WTC11 (cell line): ENCODE measurements around the gene PAPSS1. TPM values are rescaled to one million over a fixed set of nuclear protein-coding genes. Genes with fewer than 3 reads are reported as not detected.

Source experiments
- ATAC-seq: fragments of 200-7000 bp; cut with Tn5 transposase; 2 replicates; pipeline ENCODE4 v1.10.0; 2021; ENCODE audit warnings: mild to moderate bottlenecking, moderate library complexity
- CTCF ChIA-PET: fragments of 300-600 bp; sonication (Branson Sonifier 250); formaldehyde crosslinking; loops from one replicate; lab custom pipeline; 2021; ENCODE audit warnings: antibody characterized with exemption; lab: Charles Lee
- POLR2A ChIA-PET: fragments of 350-600 bp; sonication (Branson Sonifier 250); formaldehyde crosslinking; loops from one replicate; lab custom pipeline; 2021; ENCODE audit warnings: antibody characterized with exemption; lab: Charles Lee
- DNase-seq: peaks from one replicate; pipeline ENCODE4 v3.0.0; 2021; ENCODE audit warnings: low spot score
- H3K27ac Mint-ChIP-seq: 2 replicates; pipeline ENCODE4 v1.8.0; 2021; ENCODE audit warnings: mixed read lengths
- H3K27me3 Mint-ChIP-seq: 2 replicates; pipeline ENCODE4 v1.8.0; 2021; ENCODE audit warnings: low read depth, mild to moderate bottlenecking, moderate library complexity, mixed read lengths
- H3K36me3 Mint-ChIP-seq: 2 replicates; pipeline ENCODE4 v1.8.0; 2021; ENCODE audit warnings: mixed read lengths
- H3K4me1 Mint-ChIP-seq: 2 replicates; pipeline ENCODE4 v1.8.0; 2022; ENCODE audit warnings: mixed read lengths
- H3K4me3 Mint-ChIP-seq: 2 replicates; pipeline ENCODE4 v1.8.0; 2021; ENCODE audit warnings: mild to moderate bottlenecking, moderate library complexity, mixed read lengths
- H3K9me3 Mint-ChIP-seq: 2 replicates; pipeline ENCODE4 v1.8.0; 2021; ENCODE audit warnings: mixed read lengths
- ELF4 ChIP-seq: sonication (generic); formaldehyde crosslinking; IDR thresholded peaks from 2 replicates; pipeline ENCODE4 v1.8.1; 2022; ENCODE audit warnings: low read depth, mild to moderate bottlenecking, moderate library complexity, missing genetic modification reagents
- ESRRA ChIP-seq: sonication (generic); formaldehyde crosslinking; IDR thresholded peaks from 2 replicates; pipeline ENCODE4 v1.8.1; 2022; ENCODE audit warnings: mild to moderate bottlenecking, missing genetic modification reagents, borderline replicate concordance
- FOXJ3 ChIP-seq: sonication (generic); formaldehyde crosslinking; IDR thresholded peaks from 2 replicates; pipeline ENCODE4 v1.9.0; 2021; ENCODE audit warnings: missing genetic modification reagents, mild to moderate bottlenecking, borderline replicate concordance
- GRHL2 ChIP-seq: fragments of 250-450 bp; sonication (Bioruptor Pico); IDR thresholded peaks from 2 replicates; pipeline ENCODE4 v1.8.0; 2022; ENCODE audit warnings: mild to moderate bottlenecking, moderate library complexity; ENCODE audit not compliant: insufficient replicate concordance, severe bottlenecking
- HMGA2 ChIP-seq: fragments of 250-450 bp; sonication (Bioruptor Pico); IDR thresholded peaks from 2 replicates; pipeline ENCODE4 v1.4.0; 2021; ENCODE audit warnings: mild to moderate bottlenecking, moderate library complexity
- MYBL2 ChIP-seq: sonication (generic); formaldehyde crosslinking; IDR thresholded peaks from 2 replicates; pipeline ENCODE4 v1.8.1; 2023; ENCODE audit warnings: mild to moderate bottlenecking, moderate library complexity, missing genetic modification reagents
- PRDM15 ChIP-seq: sonication (generic); formaldehyde crosslinking; IDR thresholded peaks from 2 replicates; pipeline ENCODE4 v1.8.0; 2022; ENCODE audit warnings: missing genetic modification reagents
- PRRX2 ChIP-seq: fragments of 250-450 bp; sonication (Bioruptor Pico); IDR thresholded peaks from 2 replicates; pipeline ENCODE4 v1.8.0; 2021; ENCODE audit warnings: mild to moderate bottlenecking
- SMAD4 ChIP-seq: sonication (generic); formaldehyde crosslinking; IDR thresholded peaks from 2 replicates; pipeline ENCODE4 v1.8.0; 2022; ENCODE audit warnings: mild to moderate bottlenecking, missing genetic modification reagents
- STAT6 ChIP-seq: sonication (generic); formaldehyde crosslinking; conservative IDR thresholded peaks from 2 replicates; pipeline ENCODE4 v1.8.1; 2023; ENCODE audit warnings: mild to moderate bottlenecking, low read depth, missing genetic modification reagents, moderate library complexity
- ZNF121 ChIP-seq: sonication (generic); formaldehyde crosslinking; IDR thresholded peaks from 2 replicates; pipeline ENCODE4 v1.8.0; 2023; ENCODE audit warnings: missing genetic modification reagents
- ZNF138 ChIP-seq: sonication (generic); formaldehyde crosslinking; conservative IDR thresholded peaks from 2 replicates; pipeline ENCODE4 v1.8.1; 2022; ENCODE audit warnings: mild to moderate bottlenecking, moderate library complexity, missing genetic modification reagents
- ZNF281 ChIP-seq: sonication (generic); formaldehyde crosslinking; IDR thresholded peaks from 2 replicates; pipeline ENCODE4 v1.8.0; 2023; ENCODE audit warnings: mild to moderate bottlenecking, missing genetic modification reagents
- total RNA-seq: library from RNA; stranded (reverse); gene quantifications from 3 replicates; pipeline ENCODE4 v1.2.3, GENCODE V29; 2021
- TF ChIP-seq, protein P1 (sequence below): sonication (generic); formaldehyde crosslinking; IDR thresholded peaks from 2 replicates; pipeline ENCODE4 v1.8.0; 2022; ENCODE audit warnings: mild to moderate bottlenecking, missing genetic modification reagents
- TF ChIP-seq, protein P2 (sequence below): sonication (generic); formaldehyde crosslinking; IDR thresholded peaks from 2 replicates; pipeline ENCODE4 v1.8.0; 2023; ENCODE audit warnings: missing genetic modification reagents
- TF ChIP-seq, protein P3 (sequence below): fragments of 200-600 bp; IDR thresholded peaks from 2 replicates; pipeline ENCODE4 v1.8.0; 2022; ENCODE audit warnings: antibody characterized with exemption
- TF ChIP-seq, protein P4 (sequence below): fragments of 250-450 bp; sonication (Bioruptor Pico); IDR thresholded peaks from 2 replicates; pipeline ENCODE4 v1.9.0; 2021; ENCODE audit warnings: moderate library complexity, mild to moderate bottlenecking, inconsistent platforms, borderline replicate concordance

Gene PAPSS1
- total RNA-seq, 1 experiment from 2014 or later = 62.9 TPM

GRCh38 chr4:107603430-107603829 is 116.6 kb downstream of the PAPSS1 start (continued):
- TF ChIP-seq PRDM15 (CRISPR knock-in tag) (no peak), ELF4 (CRISPR knock-in tag) (no peak), FOXJ3 (CRISPR knock-in tag) (no peak)
- TF ChIP-seq, protein P1, sequence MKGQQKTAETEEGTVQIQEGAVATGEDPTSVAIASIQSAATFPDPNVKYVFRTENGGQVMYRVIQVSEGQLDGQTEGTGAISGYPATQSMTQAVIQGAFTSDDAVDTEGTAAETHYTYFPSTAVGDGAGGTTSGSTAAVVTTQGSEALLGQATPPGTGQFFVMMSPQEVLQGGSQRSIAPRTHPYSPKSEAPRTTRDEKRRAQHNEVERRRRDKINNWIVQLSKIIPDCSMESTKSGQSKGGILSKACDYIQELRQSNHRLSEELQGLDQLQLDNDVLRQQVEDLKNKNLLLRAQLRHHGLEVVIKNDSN (CRISPR knock-in tag) = no peak
- TF ChIP-seq, protein P2, sequence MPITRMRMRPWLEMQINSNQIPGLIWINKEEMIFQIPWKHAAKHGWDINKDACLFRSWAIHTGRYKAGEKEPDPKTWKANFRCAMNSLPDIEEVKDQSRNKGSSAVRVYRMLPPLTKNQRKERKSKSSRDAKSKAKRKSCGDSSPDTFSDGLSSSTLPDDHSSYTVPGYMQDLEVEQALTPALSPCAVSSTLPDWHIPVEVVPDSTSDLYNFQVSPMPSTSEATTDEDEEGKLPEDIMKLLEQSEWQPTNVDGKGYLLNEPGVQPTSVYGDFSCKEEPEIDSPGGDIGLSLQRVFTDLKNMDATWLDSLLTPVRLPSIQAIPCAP (CRISPR knock-in tag) = no peak
- TF ChIP-seq, all 79 proteins: peak for 0

DNA sequence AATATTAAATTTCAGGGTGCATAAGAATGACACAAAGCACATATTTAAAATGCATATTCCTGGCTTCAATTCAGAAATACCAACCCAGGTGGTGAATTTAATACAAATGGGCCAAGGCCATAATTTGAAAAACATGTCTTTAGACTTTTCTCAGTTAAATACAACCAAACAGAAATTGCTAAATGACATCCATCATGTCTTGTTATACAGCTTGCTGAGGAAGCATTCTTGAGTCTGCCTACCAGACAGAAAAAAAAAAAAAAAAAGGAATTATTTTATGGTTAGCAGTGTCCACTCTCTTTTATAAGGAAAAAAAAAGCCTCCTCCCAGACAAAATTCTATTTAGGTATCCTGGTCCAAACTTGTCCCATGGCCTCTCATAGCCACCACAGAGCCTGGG is 119.1 kb downstream of the PAPSS1 start:
- no peak for ATAC-seq
- no peak for DNase-seq
- H3K9me3 Mint-ChIP-seq = peaks cover 4% of the 10 kb centered on the region; the same call in 1 of the 2 replicates
- H3K4me1 Mint-ChIP-seq = 0 out of 2 replicates have a peak, but pooled peaks cover 3% of the 10 kb centered on the region
- H3K36me3 Mint-ChIP-seq = no peaks in the 10 kb centered on the region
- no peak overlapping the region for H3K4me3 Mint-ChIP-seq
- ChIA-PET CTCF (no interaction called here), POLR2A (no interaction called here)
- H3K27ac Mint-ChIP-seq = no peak overlapping the region
- no peaks in the 10 kb centered on the region for H3K27me3 Mint-ChIP-seq
- TF ChIP-seq, protein P3, sequence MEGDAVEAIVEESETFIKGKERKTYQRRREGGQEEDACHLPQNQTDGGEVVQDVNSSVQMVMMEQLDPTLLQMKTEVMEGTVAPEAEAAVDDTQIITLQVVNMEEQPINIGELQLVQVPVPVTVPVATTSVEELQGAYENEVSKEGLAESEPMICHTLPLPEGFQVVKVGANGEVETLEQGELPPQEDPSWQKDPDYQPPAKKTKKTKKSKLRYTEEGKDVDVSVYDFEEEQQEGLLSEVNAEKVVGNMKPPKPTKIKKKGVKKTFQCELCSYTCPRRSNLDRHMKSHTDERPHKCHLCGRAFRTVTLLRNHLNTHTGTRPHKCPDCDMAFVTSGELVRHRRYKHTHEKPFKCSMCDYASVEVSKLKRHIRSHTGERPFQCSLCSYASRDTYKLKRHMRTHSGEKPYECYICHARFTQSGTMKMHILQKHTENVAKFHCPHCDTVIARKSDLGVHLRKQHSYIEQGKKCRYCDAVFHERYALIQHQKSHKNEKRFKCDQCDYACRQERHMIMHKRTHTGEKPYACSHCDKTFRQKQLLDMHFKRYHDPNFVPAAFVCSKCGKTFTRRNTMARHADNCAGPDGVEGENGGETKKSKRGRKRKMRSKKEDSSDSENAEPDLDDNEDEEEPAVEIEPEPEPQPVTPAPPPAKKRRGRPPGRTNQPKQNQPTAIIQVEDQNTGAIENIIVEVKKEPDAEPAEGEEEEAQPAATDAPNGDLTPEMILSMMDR = no peak
- TF ChIP-seq MYBL2 (CRISPR knock-in tag) = no peak
- no peak for TF ChIP-seq ZNF138 (CRISPR knock-in tag)
- TF ChIP-seq HMGA2 (CRISPR knock-in tag) = no peak
- no peak for TF ChIP-seq GRHL2
- TF ChIP-seq STAT6 = no peak
- TF ChIP-seq ZNF121 (CRISPR knock-in tag) = no peak
- no peak for TF ChIP-seq PRDM15 (CRISPR knock-in tag)
- no peak for TF ChIP-seq PRRX2 (CRISPR knock-in tag)
- TF ChIP-seq ESRRA (CRISPR knock-in tag) = no peak
- TF ChIP-seq, protein P4, sequence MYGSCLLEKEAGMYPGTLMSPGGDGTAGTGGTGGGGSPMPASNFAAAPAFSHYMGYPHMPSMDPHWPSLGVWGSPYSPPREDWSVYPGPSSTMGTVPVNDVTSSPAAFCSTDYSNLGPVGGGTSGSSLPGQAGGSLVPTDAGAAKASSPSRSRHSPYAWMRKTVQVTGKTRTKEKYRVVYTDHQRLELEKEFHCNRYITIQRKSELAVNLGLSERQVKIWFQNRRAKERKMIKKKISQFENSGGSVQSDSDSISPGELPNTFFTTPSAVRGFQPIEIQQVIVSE (CRISPR knock-in tag) = no peak
- no peak for TF ChIP-seq ZNF281
- TF ChIP-seq SMAD4 (CRISPR knock-in tag) = no peak
